ENCODE data around the gene C2CD2L. TPM values are rescaled to one million over a fixed set of nuclear protein-coding genes. Genes with fewer than 3 reads are reported as not detected.
A peak's percentile ranks its signal among the peaks of the same experiment; 100 is the strongest.

C2CD2L gene
- total and polyA plus RNA-seq, 2 donors from 2014 or later, result 16.0 to 17.7 TPM

DNA sequence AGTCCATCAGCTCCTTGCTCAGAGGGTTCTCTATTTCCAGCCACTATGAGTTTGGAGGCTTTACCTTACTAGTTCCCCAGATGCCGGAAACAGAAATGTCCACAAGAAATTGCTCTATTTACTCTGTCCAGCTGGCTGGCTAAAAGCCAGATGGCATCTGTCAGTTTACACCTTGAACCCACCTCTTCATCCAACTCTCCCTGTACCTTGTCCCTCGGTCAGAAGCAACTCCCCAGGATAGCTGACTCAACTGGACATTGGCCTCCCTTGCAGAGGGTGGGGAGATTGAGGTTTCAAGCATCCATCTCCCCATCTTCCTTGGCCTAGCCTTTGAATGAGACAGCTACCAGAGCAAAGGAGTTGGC lies 1.7 kb downstream of the C2CD2L start:
- no peak for FAIRE-seq
- peaks cover 6 to 37% (median 23%) of the 10 kb centered on the region in 3 donors for H3K4me1 ChIP-seq (ENCODE audit: control insufficient read depth in 2 of 3, insufficient read depth in 2 of 3, low read depth in 1 of 3, low read length in 3 of 3)
- H3K4me3 ChIP-seq (ENCODE audit: low read length in 3 of 3), result peak overlapping the region in 2 of 3 donors; percentile 83
- H3K36me3 ChIP-seq (ENCODE audit: control insufficient read depth in 2 of 3, insufficient read depth in 3 of 3, low read length in 3 of 3), result peaks cover 0 to 19% (median 13%) of the 10 kb centered on the region in 3 donors
- H3K9ac ChIP-seq (ENCODE audit: low read length in 3 of 3), result no peak overlapping the region
- H3K9me3 ChIP-seq (ENCODE audit: control insufficient read depth in 2 of 3, insufficient read depth in 1 of 3, low read length in 3 of 3), result no peaks in the 10 kb centered on the region
- intact Hi-C loops (cut with DNase I), result no loop called here
- peak in 1 of 5 donors; percentile 30 for DNase-seq
- H3K27me3 ChIP-seq (ENCODE audit: control insufficient read depth, insufficient read depth, low read length), result no peaks in the 10 kb centered on the region
- peak overlapping the region in 1 of 2 donors; percentile 24 for H3K27ac ChIP-seq (ENCODE audit: low read depth in 2 of 2, low read length in 2 of 2)
- TF ChIP-seq, protein P1, sequence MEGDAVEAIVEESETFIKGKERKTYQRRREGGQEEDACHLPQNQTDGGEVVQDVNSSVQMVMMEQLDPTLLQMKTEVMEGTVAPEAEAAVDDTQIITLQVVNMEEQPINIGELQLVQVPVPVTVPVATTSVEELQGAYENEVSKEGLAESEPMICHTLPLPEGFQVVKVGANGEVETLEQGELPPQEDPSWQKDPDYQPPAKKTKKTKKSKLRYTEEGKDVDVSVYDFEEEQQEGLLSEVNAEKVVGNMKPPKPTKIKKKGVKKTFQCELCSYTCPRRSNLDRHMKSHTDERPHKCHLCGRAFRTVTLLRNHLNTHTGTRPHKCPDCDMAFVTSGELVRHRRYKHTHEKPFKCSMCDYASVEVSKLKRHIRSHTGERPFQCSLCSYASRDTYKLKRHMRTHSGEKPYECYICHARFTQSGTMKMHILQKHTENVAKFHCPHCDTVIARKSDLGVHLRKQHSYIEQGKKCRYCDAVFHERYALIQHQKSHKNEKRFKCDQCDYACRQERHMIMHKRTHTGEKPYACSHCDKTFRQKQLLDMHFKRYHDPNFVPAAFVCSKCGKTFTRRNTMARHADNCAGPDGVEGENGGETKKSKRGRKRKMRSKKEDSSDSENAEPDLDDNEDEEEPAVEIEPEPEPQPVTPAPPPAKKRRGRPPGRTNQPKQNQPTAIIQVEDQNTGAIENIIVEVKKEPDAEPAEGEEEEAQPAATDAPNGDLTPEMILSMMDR (IDR thresholded peaks at IDR 0.05; ENCODE audit: borderline replicate concordance, extremely low read depth, insufficient read depth), result no peak

DNA sequence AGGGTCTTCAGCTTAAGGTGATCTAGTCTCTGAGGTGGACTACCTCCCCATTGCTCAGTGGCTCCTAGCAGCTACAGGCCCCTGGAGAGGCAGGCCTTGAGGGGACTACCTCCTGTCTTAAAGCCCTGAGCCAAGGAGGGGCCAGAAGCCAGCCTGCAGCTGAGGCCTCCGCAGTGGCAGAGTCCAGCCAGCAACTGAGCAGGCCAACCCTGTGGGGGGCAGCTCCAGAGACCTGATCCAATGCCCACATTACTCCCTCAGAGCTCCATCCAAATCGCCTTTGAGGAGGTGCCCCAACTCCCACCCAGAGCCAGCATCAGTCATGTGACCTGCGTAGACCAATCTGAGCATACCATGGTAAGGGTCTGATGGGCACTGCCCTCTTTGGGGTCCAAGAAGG lies 2.7 kb downstream of the C2CD2L start:
- FAIRE-seq (no peak), DNase-seq (peak in 1 of 5 donors; percentile 27)

DNA sequence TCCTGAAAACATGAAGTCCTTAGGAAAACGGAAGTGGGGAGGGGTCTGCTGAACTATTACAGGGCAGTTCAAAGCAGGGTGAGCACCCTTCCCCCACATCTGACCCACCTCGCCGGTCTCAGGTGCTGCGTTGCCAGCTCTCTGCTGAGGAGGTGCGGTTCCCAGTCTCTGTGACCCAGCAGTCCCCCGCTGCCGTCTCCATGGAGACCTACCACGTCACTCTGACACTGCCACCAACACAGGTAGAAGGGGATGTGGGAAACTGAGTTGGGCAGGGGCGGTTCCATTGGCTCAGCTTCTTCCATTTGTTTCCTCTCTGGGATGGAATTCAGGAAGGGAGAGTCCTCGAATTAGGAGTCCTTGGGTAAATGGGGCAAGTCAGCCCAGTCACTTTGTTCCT lies 3.3 kb downstream of the C2CD2L start:
- Histone ChIP-seq H3K27ac (ENCODE audit: low read depth in 2 of 2, low read length in 2 of 2) (no peak overlapping the region), H3K9ac (ENCODE audit: low read length in 3 of 3) (no peak overlapping the region), H3K9me3 (ENCODE audit: control insufficient read depth in 2 of 3, insufficient read depth in 1 of 3, low read length in 3 of 3) (no peaks in the 10 kb centered on the region), H3K27me3 (ENCODE audit: control insufficient read depth, insufficient read depth, low read length) (no peaks in the 10 kb centered on the region), H3K4me1 (ENCODE audit: control insufficient read depth in 2 of 3, insufficient read depth in 2 of 3, low read depth in 1 of 3, low read length in 3 of 3) (peaks cover 6 to 37% (median 23%) of the 10 kb centered on the region in 3 donors), H3K4me3 (ENCODE audit: low read length in 3 of 3) (no peak overlapping the region), H3K36me3 (ENCODE audit: control insufficient read depth in 2 of 3, insufficient read depth in 3 of 3, low read length in 3 of 3) (peaks cover 0 to 28% (median 21%) of the 10 kb centered on the region in 3 donors)
- FAIRE-seq (no peak), DNase-seq (peak in 1 of 5 donors; percentile 48)
- TF ChIP-seq, protein P1 (IDR thresholded peaks at IDR 0.05; ENCODE audit: borderline replicate concordance, extremely low read depth, insufficient read depth), result no peak
- intact Hi-C loops (cut with DNase I), result no loop called here

More for the DNA sequence above, 2.7 kb downstream of the C2CD2L start:
- H3K36me3 ChIP-seq (ENCODE audit: control insufficient read depth in 2 of 3, insufficient read depth in 3 of 3, low read length in 3 of 3), result peaks cover 0 to 28% (median 19%) of the 10 kb centered on the region in 3 donors
- no peak overlapping the region for H3K4me3 ChIP-seq (ENCODE audit: low read length in 3 of 3)
- TF ChIP-seq, protein P1 (IDR thresholded peaks at IDR 0.05; ENCODE audit: borderline replicate concordance, extremely low read depth, insufficient read depth), result no peak
- no peak overlapping the region for H3K9ac ChIP-seq (ENCODE audit: low read length in 3 of 3)
- H3K27ac ChIP-seq (ENCODE audit: low read depth in 2 of 2, low read length in 2 of 2), result no peak overlapping the region
- peaks cover 6 to 37% (median 23%) of the 10 kb centered on the region in 3 donors for H3K4me1 ChIP-seq (ENCODE audit: control insufficient read depth in 2 of 3, insufficient read depth in 2 of 3, low read depth in 1 of 3, low read length in 3 of 3)
- no peaks in the 10 kb centered on the region for H3K27me3 ChIP-seq (ENCODE audit: control insufficient read depth, insufficient read depth, low read length)
- intact Hi-C loops (cut with DNase I), result no loop called here
- no peaks in the 10 kb centered on the region for H3K9me3 ChIP-seq (ENCODE audit: control insufficient read depth in 2 of 3, insufficient read depth in 1 of 3, low read length in 3 of 3)

All from kidney (tissue), 14 donors.